ENCODE results near the gene PAQR8. TPM values are rescaled to one million over a fixed set of nuclear protein-coding genes. Genes with fewer than 3 reads are reported as not detected.
A peak's percentile ranks its signal among the peaks of the same experiment; 100 is the strongest.

PAQR8 gene
- total and polyA plus RNA-seq, 2 of the 13 experiments (the other 11 are each of a cell fraction or from before 2014, with no cell fraction given) = 37.7 to 50.7 TPM

GRCh38 chr6:52420668-52421358, 58.9 kb downstream of the PAQR8 start (continued):
- 0 out of 2 replicates have a peak, but pooled peaks have one; percentile 46 for TF ChIP-seq PRDM10 (CRISPR knock-in tag; IDR thresholded peaks at IDR 0.05; ENCODE audit: low read depth)
- TF ChIP-seq ERF (CRISPR knock-in tag; IDR thresholded peaks at IDR 0.05) = peak; percentile 21; the same call in 1 of the 2 replicates
- no peak for TF ChIP-seq SATB2 (CRISPR knock-in tag; IDR thresholded peaks at IDR 0.05)
- no peak for TF ChIP-seq ZNF280B (CRISPR knock-in tag; IDR thresholded peaks at IDR 0.05; ENCODE audit: borderline replicate concordance)
- TF ChIP-seq STAT6 (CRISPR knock-in tag; IDR thresholded peaks at IDR 0.05; ENCODE audit: borderline replicate concordance) = no peak
- no peak for TF ChIP-seq MAFK (conservative IDR thresholded peaks at IDR 0.05 in 1 of 2, IDR thresholded peaks at IDR 0.05 in 1 of 2; ENCODE audit: low read length in 2 of 2)
- no peak for TF ChIP-seq U2AF2 (IDR thresholded peaks at IDR 0.05; ENCODE audit: low read depth, low read length)
- peak; percentile 76; the same call in 1 of the 2 replicates for TF ChIP-seq ZNF337 (CRISPR knock-in tag; IDR thresholded peaks at IDR 0.05; ENCODE audit: borderline replicate concordance, low read depth)
- TF ChIP-seq ZGPAT (CRISPR knock-in tag; IDR thresholded peaks at IDR 0.05) = no peak
- no peak for TF ChIP-seq THRA (CRISPR knock-in tag; IDR thresholded peaks at IDR 0.05; ENCODE audit: borderline replicate concordance)
- peak; percentile 21; the same call in 1 of the 2 replicates for TF ChIP-seq ZNF546 (CRISPR knock-in tag; conservative IDR thresholded peaks at IDR 0.05)
- 0 out of 2 replicates have a peak, but pooled peaks have one; percentile 6 for TF ChIP-seq KAT7 (CRISPR knock-in tag; IDR thresholded peaks at IDR 0.05; ENCODE audit: borderline replicate concordance)
- TF ChIP-seq ZNF280D (CRISPR knock-in tag; IDR thresholded peaks at IDR 0.05) = no peak
